GM20000 (cell line): ENCODE measurements around the gene DNLZ.
"Not testable (repeated sequence)": the region's sequence is repeated elsewhere in the genome, so short reads cannot be mapped to it uniquely, and the experiment has no call there.

ENCODE experiments used
- DNase-seq: peaks from one replicate; pipeline ENCODE4 v3.0.0; 2012; ENCODE audit warnings: low spot score
- TF ChIP-seq, protein P1 (sequence below): IDR thresholded peaks from 2 replicates; pipeline ENCODE4 v1.5.1; 2012; ENCODE audit warnings: mild to moderate bottlenecking, control low read depth; ENCODE audit errors: extremely low read depth, missing control alignments

The DNLZ gene

DNA sequence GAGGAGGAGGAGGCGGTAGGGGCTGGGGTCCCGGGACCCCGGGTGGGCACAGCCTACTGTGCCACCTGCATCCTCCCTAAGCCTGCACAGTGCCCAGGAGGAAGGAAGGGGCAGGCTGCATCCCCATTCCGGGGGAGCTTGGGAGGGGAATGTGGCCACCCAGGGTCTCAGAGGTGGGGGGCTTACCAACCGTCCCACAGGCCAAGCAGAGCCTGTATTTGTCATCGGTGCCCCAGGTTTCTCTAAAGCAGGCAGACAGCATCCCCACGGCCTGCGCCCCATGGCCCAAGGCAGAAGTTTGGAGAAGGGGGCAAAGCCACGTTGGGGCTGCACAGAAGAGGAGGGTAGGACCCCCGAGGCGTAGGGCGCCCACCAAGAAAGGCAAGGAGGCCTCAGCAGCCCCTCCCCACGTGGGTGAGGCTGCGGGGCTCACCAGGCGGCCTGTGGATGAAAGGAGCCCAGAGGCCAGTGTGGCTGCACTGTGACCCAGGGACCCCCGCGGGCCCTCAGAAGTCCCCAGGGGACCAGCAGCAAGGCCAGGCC lies 36.7 kb downstream of the DNLZ start:
- no peak for DNase-seq
- TF ChIP-seq, protein P1, sequence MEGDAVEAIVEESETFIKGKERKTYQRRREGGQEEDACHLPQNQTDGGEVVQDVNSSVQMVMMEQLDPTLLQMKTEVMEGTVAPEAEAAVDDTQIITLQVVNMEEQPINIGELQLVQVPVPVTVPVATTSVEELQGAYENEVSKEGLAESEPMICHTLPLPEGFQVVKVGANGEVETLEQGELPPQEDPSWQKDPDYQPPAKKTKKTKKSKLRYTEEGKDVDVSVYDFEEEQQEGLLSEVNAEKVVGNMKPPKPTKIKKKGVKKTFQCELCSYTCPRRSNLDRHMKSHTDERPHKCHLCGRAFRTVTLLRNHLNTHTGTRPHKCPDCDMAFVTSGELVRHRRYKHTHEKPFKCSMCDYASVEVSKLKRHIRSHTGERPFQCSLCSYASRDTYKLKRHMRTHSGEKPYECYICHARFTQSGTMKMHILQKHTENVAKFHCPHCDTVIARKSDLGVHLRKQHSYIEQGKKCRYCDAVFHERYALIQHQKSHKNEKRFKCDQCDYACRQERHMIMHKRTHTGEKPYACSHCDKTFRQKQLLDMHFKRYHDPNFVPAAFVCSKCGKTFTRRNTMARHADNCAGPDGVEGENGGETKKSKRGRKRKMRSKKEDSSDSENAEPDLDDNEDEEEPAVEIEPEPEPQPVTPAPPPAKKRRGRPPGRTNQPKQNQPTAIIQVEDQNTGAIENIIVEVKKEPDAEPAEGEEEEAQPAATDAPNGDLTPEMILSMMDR = no peak

DNA sequence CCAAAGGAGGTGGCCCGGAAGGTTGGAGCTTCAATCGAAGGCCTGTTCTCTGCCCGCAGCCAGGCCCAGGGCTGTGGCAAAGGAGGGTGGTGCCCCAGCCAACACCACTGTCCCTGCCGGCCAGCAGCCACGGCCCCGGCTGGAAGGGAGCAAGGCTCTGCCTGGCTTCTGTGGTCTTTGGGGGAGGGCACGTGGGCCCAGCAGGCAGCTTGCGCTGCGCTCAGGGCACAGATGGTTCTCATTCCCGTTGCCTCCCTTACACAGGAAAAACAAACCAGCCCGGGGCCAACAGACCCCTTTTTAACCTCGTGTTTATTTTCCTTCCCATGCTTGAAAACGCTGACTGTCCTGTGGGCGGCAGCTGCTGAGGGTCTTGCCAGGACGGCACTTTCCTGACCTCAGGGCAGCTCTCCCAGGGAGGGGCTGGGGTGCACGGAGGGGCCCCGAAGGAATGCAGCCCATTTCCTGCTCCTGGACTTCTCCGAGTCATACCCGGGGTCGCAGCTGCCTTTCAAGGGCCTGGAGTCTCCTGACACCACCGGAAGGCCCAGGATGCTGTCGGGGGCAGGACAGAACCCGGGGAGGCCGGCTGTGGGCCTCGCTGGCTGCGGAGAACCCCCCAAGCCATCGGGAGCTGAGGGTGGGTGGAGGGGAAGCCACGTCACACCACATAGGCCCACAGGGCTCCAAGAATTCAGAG lies 37.3 kb downstream of the DNLZ start:
- DNase-seq = no peak
- TF ChIP-seq, protein P1 = no peak

DNA sequence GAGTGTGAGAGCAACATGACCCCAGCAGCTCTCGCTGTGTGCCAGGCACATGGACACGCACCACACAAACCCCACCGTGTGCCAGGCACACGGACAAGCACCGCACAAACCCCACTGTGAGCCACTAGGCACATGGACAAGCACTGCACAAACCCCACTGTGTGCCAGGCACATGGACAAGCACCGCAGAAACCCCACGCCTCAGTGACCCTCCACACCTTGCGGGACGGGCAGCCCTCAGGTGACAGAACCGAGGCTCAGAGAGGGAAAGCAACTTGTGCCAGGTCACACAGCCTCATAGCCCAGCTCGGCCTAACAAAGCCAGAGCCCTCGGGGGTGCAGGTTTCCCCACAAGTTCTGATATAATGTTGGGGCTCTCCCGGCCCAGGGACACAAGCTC lies 38.2 kb downstream of the DNLZ start:
- no peak for DNase-seq
- TF ChIP-seq, protein P1 = no peak

DNA sequence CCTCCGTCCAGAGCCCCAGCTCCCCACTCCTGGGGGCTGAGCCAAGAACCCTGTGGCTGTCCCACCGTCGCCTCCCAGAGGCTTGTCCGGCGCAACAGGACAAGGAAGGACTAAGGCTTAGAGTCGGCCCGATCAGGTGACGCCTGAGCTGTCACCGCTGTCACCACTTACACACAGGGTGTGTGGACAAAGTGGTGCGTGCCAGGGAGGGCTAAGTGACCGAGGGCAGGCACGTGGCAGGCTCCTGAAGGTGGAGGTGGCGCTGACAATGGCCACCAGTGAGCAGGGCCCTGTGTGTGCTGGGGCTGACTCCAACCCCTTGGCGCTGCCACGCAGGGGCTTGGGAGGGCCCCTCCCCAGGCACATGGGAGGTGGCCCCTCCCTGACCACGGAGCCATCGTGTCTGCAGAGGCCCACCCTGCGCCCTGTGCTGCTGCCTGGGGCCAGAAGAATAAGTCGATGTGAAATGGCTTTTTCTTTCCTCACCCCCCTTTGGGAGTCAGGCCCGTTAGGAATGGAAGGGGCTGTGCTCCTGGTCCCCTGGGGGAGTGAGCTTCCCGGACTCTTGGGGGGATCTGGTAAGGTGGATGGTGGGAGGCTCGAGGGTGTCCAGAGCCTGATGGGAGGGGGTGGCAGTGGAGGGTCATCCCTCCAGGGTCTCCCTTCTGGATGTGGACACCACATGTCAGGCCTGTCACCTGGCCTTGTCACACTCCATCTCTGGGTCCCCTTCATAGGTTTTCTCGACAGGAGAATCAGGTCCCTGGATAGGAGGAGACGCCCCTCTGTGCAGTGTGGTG lies 38.8 kb downstream of the DNLZ start:
- TF ChIP-seq, protein P1 = no peak
- no peak for DNase-seq

DNA sequence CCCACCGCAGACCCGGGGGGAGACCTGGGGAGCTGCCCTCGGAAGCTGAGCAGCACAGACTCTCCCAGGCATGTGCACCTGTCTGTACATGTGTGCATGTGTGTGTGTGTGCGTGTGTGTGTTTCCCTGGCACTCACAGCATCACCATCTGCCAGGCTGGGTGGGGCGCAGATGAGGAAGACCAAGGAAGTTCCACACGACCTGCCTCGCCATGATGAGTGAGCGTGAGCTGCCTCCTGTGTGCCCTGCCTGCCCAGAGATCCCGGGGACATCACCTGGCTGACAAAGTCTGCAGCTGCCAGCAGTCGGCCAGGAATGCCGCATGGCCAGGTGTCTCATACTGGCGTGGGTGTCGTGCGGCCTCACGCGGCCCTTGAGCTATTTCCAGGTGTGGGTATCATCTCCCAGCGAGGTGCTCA lies 40.2 kb downstream of the DNLZ start:
- no peak for DNase-seq
- TF ChIP-seq, protein P1 = no peak

DNA sequence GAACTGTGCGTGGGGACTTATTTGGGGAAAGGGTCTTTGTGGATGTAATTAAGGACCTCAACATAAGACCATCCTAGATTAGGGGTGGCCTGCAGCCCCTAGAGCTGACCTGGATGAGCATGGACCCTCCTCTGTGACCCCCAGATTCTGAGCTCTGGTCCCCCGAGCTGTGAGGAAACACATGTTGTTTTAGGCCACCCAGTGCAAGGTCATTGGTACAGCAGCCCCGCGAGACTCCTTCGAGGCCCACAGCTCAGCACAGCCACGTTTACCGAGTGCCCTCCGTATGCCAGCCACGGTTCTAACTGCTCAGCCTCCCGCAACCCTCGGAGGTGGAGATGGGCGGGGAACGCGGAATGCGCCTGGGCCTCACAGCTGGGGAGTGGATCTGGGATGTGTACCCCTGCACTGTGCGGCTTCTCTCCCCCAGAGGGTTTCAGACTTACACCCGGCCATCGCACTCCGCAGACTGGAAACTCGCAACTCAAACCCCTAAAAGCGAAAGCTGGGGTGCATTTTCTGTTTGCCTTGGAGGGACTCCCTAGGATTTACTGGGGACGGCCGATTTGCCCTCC lies 40.7 kb downstream of the DNLZ start:
- TF ChIP-seq, protein P1 = no peak
- no peak for DNase-seq

DNA sequence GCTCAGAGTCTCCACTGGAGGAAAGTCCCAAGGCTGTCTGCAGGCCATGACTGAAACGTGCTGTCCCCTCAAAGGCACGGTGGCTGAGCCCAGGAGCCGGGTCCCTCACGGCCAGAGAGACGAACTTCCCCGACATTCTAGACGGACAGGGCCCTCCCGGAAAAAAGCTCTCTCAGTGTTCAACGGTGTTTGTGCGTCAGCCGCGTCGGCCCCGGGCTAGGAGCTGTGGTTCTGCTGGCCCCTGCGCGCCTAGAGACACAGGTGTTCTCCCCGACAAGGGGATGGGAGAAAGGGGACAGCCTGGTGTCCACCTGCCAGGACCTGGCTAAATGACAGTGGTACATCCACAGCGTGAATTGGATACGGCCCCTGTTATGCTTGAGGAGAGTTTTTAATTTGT lies 42.0 kb downstream of the DNLZ start:
- DNase-seq = no peak
- TF ChIP-seq, protein P1 = no peak

DNA sequence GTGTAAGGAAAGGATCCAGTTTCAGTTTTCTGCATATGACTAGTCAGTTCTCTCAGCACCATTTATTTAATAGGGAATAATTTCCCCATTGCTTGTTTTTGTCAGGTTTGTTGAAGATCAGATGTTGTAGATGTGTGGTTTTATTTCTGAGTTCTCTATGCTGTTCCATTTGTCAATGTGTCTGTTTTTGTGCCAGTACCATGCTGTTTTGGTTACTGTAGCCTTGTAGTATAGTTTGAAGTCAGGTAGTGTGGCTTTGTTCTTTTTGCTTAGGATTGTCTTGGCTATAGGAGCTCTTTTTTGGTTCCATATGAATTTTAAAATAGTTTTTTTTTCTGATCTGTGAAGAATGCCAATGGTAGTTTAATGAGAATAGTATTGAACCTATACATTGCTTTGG lies 42.6 kb downstream of the DNLZ start:
- DNase-seq = not testable (repeated sequence)

DNA sequence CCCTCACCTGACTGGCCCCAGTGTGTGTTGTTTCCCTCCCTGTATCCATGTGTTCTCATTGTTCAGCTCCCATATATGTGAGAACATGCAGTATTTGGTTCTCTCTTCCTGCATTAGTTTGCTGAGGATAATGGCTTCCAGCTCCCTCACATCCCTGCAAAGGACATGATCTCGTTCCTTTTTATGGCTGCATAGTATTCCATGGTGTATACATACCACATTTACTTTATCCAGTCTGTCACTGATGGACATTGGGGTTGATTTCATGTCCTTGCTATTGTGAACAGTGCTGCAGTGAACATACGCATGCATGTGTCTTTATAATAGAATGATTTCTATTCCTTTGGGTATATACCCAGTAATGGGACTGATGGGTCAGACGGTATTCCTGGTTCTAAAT lies 43.6 kb downstream of the DNLZ start:
- not testable (repeated sequence) for DNase-seq

DNA sequence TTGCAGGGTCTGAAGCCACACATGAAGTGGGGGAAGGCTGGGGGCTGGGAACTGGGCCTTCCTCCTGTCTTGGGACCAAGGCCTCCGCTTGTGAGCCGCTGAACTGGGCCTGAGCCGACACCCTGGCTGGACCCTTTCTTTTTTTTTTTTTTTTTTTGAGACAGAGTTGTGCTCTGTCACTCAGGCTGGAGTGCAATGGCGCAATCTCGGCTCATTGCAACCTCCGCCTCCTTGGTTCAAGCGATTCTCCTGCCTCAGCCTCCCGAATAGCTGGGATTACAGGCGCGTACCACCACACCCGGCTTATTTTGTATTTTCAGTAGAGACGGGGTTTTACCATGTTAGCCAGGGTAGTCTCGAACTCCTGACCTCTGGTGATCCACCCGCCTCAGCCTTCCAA lies 44.3 kb downstream of the DNLZ start:
- not testable (repeated sequence) for DNase-seq
